ENCODE results near the gene KRTAP5-7.
"Not testable (repeated sequence)": the region's sequence is repeated elsewhere in the genome, so short reads cannot be mapped to it uniquely, and the experiment has no call there.

The KRTAP5-7 gene, protein sequence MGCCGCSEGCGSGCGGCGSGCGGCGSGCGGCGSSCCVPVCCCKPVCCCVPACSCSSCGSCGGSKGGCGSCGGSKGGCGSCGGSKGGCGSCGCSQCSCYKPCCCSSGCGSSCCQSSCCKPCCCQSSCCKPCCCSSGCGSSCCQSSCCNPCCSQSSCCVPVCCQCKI

DNA sequence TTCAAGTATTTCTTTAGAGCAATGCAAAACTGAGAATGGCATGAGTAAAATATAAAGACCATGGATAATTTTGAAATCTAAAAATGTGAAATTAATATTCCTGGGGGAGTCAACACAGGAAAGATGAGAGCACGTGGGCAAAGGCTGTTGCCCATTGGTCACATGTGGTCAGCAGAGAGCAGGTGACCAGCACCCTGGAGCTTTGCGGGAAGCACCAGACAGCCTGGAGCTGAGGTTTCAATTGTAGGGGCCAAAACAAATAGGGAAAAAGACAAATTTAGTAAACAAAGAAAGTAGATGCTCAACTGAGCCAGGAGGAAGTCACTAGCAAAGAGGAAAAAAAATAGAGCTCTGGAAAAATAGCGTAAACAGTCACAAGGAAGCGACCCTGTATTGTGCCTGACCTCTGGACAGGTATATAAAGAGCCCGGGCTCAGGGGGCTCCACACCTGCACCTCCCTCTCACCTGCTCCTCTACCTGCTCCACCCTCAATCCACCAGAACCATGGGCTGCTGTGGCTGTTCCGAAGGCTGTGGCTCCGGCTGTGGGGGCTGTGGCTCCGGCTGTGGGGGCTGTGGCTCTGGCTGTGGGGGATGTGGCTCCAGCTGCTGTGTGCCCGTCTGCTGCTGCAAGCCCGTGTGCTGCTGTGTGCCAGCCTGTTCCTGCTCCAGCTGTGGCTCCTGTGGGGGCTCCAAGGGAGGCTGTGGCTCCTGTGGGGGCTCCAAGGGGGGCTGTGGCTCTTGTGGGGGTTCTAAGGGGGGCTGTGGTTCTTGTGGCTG, at the start of gene KRTAP5-7:
Gene KRTAP5-7 (plus strand): TSS at position 472 of the 780 bp plus-strand sequence. CDS start 34 bp downstream, at position 506.
- not testable (repeated sequence) for DNase-seq (ENCODE audit: low read depth)

DNA sequence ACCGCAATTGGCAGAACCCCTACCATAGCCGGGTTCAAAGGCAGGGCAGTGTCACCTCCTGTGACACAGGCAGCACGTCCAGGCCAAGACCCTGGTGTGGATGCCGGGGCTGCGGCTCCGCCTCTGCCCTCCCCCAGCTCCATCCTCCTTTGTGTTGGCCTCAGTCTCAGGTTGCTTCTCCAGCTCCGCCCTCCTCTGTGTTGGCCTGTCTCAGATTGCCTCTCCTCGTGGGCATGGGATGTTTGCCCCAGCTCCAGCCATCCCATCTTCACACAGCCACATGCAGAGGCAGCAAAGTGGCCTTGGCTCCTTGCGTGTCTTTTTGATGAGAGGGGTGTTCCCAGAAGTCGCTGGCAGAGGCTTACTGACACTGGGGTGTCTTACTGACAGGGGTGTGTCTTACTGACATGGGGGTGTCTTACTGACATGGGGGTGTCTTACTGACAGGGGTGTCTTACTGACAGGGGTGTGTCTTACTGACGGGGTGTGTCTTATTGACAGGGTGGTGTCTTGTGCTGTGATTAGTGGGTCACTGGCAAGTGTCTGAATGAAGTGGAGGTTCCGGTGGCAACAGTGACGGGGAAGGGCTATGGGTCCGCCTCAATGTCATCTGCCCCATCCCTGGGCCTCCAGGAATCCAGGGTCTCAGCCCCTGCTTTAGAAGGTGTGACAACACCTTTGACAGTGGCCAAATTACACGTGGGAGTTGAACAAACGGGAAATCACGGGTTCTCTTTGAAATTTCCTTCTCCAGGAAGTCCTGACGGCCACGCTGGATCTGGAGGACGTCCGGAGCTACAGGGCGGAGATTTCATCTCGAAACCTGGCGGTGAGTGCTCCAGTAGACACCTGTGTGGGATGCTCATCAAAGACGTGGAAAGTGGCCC, 49.2 kb upstream of the KRTAP5-7 start:
- DNase-seq (ENCODE audit: low read depth), result no peak

DNA sequence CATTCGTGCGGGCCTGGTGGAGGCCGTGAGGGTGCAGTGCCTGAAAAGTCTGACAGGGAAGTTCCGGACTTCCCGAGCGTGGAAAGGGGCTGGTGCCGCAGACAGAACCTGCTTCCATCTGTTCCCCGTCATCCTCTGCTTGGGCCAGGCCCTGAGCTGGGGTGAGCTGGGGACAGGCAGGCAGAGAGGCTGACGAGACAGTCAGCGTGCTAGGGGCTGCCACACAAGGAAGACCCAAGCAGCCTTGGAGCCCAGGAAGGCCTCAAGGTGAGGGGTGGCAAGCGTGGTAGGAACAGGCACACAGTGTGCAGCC, 48.6 kb upstream of the KRTAP5-7 start:
- DNase-seq (ENCODE audit: low read depth), result no peak

DNA sequence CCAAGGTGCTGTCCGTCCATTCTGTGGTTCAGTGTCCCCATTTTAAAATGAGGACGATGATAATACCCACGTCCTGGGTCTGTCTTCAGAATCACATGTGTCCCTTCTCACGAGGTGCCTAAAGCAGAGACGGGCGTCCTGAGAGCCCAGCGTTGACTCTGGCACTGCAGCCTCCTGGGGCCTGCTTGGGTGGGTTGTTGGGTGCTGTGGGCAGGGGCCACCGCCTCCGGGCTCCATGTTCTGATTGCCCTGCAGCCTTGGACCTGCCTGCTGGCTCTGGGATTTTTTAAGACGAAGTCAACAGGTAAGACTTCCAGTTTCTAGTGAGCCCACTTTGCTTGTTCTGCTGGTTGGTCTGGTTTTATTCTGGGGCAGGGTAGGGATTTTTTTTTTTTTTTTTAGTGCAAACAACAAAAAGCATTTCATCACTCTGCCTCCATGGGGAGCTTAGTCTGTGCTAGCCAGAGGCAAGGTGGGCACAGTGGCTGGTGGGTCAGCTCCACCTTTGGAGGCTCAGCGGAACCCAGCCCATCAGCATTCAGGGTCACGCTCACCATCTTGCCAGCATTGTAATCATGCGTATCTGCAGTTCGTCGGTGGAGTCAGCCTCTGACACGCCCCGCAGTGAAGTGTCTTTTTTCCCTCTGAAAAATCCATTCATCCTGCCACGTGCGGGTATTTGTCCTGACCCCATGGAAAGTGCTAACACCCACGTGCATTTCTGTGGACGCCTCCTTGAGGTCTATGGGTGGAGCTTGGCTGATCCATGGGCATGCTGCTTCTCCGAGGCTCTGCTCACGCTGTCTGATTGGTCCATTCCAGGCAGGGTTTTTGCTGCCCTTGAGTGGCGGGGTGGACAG, 45.7 kb upstream of the KRTAP5-7 start:
- DNase-seq (ENCODE audit: low read depth), result no peak

DNA sequence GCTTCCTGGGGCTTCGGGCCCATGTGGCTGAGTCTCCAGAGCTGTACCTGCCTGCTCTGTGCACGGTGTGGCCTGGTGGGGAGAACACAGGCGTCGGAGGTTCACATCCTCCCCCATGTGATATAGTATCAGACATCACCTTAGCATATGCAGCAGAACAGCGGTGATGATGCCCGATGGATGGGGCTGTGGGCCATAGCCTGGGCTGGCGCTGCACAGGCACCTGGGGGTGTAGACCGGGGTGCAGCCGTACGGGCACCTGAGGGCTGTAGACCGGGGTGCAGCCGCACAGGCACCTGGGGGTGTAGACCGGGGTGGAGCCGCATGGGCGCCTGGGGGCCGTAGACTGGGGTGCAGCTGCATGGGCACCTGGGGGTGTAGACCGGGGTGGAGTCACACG, 44.9 kb upstream of the KRTAP5-7 start:
- DNase-seq (ENCODE audit: low read depth), result no peak

DNA sequence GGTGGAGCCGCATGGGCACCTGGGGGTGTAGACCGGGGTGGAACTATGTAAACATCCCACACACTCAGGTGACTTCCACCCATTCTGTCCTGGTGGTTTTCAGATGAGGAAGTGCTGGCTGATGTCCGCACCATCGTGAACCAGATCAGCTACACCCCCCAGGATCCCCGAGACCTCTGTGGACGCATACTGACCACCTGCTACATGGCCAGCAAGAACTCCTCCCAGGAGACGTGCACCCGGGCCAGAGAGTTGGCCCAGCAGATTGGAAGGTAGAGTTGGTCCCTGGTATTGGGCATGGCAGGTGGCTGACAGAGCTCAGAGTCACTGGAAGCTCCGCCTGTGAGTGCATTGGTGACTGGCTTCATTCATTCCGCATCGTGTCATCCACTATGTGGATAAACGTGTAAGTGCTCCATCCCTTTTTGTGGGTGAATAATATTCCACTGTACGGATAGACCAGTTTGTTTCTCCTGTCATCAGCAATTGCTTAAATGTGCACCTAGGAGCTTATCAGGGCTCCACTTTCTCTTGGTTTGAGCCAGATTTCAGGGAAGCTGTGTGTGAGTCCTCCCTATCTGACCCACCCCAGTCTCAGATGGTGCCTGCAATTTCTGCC, 44.2 kb upstream of the KRTAP5-7 start:
- no peak for DNase-seq (ENCODE audit: low read depth)

DNA sequence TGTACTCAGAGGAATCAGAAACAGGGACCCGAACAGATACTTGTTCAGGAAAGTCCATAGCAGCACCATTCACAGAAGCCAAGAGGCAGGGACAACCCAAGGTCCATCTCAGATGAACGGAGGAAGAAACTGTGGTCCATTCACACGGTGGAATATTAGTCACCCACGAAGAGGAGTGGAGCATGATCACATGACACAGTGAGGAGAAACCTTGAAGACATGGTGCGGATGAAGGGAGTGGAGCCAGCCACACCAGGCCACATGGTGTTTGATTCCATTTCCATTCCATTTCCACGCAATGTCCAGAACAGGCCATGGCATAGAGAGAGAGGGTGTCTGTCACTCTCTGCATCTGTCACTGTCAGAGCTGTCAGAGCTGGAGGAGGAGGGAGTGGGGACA, 43.4 kb upstream of the KRTAP5-7 start:
- DNase-seq (ENCODE audit: low read depth), result no peak

DNA sequence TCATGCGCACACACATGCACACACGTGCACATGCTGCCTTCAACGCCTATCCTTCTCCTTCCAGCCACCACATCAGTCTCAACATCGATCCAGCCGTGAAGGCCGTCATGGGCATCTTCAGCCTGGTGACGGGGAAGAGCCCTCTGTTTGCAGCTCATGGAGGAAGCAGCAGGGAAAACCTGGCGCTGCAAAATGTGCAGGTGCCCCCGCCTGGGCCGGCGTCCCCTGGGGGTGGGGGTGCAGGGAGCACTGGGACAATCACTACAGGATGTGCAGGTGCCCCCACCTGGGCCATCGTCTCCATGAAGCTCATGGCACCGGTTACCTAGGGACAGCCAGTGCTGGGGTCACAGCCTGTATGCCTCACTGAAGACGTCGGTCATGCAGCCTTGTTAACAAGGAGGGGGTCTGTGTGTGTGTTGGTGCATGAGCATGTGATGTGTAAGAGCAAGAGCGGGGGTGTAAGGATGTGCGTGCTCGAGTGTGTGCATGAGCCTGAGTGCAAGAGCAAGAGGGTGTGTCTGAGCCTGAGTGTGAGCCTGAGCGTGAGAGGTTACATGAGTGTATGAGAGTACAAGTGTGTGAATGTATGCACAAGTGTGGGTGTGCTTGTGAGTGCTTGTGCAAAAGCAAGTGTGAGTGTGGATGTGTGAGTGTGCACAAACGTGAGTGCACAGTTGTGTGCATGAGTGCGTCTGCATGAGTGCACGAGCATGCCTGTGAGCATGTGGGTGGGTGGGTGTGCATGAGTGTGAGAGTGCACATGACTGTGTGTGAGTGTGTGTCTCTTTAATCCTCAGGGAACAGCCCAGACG, 42.6 kb upstream of the KRTAP5-7 start:
- no peak for DNase-seq (ENCODE audit: low read depth)

DNA sequence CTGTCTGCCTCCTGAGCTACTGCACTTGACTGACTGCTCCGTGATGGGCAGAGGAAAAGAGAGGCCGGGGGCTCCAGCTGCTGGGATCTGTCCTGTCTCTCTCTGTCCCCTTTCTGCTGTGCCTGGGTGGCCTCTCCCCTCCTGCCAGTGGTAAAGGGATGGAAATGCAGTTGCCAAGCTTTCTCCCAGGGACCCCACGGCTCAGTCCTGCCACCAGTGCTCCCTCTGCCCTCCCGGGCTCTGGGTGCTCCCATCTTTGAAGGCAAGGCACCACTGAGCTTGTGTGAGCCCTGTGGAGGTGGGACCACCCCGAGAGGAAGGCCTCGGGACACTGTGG, 42.0 kb upstream of the KRTAP5-7 start:
- DNase-seq (ENCODE audit: low read depth), result no peak

DNA sequence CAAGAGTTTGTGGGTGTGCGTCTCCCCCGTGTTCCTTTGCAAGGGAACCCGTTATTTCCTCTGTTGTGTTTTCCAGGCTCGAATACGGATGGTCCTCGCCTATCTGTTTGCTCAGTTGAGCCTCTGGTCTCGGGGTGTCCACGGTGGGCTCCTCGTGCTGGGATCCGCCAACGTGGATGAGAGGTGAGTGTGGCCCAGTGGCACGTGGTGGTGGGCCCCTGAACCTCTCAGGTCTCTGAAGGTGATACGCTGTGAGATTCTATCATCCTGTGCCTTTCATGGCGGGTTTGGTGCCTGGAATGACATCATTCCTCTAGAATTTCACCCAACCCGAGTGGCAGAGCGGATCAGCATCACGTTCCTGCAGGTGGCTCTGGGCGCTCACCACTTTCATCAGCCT, 41.6 kb upstream of the KRTAP5-7 start:
- no peak for DNase-seq (ENCODE audit: low read depth)

DNA sequence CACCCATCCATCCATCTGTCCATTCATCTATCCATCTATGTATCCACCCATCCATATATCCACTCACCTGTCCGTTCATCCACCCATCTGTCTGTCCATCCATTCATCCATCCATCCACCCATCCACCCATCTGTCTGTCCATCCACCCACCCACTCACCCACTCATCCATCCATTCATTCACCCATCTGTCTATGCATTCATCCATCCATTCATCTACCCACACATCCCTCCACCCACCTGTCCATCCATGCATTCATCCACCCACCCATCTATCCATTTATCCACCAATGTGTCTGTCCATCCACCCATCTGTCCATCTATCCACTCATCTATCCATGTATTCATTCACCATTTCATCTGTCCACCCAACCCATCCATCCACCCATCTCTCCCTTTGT, 40.7 kb upstream of the KRTAP5-7 start:
- DNase-seq (ENCODE audit: low read depth), result no peak

DNA sequence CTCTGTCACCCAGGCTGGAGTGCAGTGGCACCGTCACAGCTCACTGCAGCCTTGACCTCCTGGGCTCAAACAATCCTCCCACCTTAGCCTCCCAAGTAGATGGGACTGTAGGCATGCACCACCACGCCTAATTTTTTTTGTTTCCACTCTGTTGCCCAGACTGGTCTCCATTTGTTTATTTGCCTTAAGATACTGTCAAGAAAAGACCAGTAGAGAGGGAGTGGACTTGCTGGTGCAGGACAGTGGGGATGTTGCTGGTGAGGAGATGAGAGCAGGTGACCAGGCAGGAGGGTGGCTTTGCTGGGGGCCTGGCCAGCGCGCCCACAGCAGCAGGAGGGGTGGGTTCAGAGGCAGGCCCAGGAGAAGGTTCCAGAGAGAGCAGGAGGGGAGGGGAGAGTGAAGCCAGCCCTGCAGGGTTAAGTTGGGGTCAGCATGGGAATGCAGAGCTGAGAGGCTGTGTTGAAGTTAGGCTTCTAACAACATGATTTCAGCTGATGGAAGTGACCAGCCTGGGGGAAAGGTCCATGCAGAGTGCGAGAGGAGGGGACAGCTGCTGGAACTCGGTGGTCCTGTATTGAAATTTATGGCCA, 38.3 kb upstream of the KRTAP5-7 start:
- DNase-seq (ENCODE audit: low read depth), result no peak

DNA sequence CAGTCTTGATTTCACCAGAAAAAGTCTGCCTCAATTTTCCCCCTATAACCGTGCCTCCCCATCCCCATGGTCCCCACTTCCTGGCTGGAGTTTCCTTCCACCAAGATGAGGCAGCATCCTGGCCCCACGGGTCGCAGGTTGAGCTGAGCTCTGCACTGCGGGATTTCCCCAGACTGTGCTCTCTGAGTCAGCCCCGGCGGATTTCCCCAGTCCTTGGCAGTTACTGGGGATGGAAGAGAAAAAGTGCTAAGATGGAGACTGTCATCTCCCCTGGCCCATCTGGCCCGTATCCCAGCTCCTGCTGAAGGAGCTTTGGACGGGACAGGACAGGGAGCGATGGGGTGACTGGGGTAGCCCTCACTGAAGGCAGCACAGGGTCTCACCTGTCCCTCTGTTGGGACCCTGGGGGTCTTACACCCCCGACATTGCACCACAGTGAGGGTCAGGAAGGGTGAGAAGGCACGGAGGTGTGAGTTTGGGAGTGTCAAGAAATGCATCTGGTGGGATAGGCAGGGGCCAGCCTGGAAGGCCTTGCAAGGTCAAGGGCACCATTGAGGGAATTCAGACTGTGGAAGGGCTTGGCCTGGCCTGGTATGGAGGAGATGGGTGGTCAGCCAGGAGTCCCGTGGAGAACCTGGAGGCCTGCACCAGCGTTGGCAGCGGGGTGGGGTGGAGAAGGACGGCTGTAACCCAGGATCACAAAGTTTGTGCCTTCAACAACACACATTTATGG, 37.6 kb upstream of the KRTAP5-7 start:
- DNase-seq (ENCODE audit: low read depth), result no peak

DNA sequence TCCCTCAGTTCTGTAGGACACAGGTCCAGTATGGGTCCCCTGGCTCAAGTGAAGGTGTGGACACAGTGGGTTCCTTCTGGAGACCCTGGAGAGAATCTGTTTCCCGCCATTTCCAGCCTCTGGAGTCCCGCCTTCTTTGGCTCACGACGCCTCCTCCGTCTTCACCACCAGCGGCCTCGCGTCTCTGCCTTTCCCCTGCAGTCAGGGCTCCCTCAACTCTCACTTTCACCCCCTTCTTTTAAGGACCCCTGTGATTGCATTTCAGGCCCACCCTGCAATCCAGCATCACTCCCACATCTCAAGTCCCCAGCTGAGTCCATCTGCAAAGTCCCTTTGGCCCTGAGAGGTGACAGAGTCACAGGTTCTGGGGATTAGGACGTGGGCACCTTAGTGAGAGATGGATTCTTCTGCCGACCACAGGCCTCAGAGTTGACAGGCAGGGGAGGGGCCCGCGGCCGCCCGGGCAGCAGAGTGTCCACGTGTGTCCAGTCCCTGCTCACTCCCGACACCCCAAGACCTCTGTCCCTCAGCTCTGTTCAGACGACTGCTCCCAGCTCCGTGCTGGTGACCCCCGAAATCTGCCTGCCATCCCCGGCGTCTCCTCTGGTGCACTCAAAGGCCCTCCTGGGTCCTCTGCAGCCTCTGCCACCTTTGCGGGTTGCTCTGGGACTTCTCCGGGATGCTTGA, 36.9 kb upstream of the KRTAP5-7 start:
- no peak for DNase-seq (ENCODE audit: low read depth)

DNA sequence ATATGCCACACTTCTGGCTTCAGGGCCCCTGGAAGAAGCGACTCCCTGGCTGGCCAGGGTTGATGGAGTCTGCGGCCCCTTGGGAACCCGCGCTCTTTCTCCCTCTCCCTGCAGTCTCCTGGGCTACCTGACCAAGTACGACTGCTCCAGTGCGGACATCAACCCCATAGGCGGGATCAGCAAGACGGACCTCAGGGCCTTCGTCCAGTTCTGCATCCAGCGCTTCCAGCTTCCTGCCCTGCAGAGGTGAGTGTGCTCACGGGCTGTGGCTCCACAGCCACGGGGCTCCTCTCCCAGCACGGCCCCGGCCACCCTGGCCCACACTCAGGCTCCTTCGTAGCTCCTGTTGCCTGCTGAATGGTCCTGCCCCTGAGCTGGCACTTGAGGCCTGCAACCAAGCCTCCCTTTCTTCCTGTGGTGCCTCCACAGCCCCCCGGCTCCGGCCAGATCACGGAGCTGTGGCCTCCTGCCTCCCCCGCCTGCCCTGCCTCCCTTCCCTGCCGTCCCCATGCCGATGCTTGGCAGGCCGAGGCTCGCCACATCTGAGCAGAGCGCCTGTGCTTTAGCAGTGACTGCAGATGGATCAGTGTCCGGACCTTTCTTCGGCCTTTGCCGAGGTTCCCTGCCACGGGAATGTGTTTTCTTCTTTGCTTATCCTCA, 36.2 kb upstream of the KRTAP5-7 start:
- DNase-seq (ENCODE audit: low read depth), result no peak

DNA sequence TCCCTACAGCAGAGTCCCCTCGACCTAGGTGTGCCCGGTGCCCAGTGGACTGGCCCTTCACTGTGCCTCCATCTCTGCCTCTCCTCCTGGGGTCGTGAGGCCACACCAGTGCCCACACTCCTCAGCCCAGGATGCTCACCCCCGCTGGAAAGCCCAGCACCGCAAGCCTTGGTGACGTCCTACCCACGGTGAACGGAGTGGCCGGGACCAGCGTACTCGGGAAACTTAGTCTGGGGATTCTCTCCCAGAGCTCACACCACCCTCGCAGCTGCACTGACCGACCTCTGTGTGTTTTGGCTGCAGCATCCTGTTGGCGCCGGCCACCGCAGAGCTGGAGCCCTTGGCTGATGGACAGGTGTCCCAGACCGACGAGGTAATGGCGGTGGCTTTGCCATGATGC, 35.5 kb upstream of the KRTAP5-7 start:
- DNase-seq (ENCODE audit: low read depth), result no peak

DNA sequence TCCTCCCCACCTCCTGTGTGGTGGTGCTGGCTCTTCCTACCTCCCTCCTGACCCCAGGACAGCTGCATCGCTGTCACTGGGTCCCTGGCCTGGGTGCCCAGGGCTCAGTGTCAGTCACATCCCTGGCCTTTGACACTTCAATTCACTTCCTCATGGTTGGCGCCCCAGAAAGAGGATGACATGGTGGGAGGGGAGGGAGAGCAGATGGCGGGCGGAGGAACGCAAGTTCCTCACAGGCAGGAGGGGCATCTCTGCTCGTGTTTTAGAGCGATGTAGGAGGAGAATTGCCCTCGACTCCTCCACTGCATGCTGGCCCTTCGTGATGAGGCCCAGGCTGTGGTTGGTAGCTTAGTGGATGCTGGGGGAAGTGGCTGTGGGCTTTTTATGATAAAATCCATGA, 35.1 kb upstream of the KRTAP5-7 start:
- DNase-seq (ENCODE audit: low read depth), result no peak
